HepG2 (cell line): ENCODE results near the gene PPM1H. TPM values are rescaled to one million over a fixed set of nuclear protein-coding genes. Genes with fewer than 3 reads are reported as not detected.

ENCODE experiments used
- ATAC-seq: fragments of 200-7000 bp; cut with Tn5 transposase; 3 replicates; pipeline ENCODE4 v1.9.1; 2020; ENCODE audit warnings: mild to moderate bottlenecking, moderate library complexity
- BruUV-seq: library from RNA; stranded (reverse); fragments of 400-500 nt; replicated peaks from 2 replicates; lab custom pipeline; 2021; lab: Mats Ljungman, UMichigan
- CTCF ChIA-PET: fragments of 300-600 bp; formaldehyde crosslinking; extraction: SDS; loops from one replicate; lab custom pipeline; 2021; ENCODE audit warnings: low total read pairs, inconsistent platforms, low intra/inter-chr PET ratio; lab: Yijun Ruan, JAX
- POLR2A ChIA-PET: fragments of 350-600 bp; sonication (Branson Sonifier 250); formaldehyde crosslinking; loops from one replicate; lab custom pipeline; 2020; ENCODE audit warnings: antibody characterized with exemption, inconsistent platforms; lab: Yijun Ruan, JAX
- DNase-seq: peaks from one replicate; pipeline ENCODE4 v3.0.0-alpha.2; 2015; ENCODE audit warnings: low spot score
- FAIRE-seq: peaks from 3 replicates; lab custom pipeline; 2011; peaks lifted over from hg19 to GRCh38; lab: Jason Lieb, UNC
- H2AFZ ChIP-seq: one replicate; pipeline ENCODE4 v1.6.1; 2011; ENCODE audit warnings: low read length, inconsistent platforms
- H3K27ac ChIP-seq: fragments of 300-600 bp; 3 replicates; pipeline ENCODE4 v1.8.0; 2011; ENCODE audit warnings: mixed run types, mild to moderate bottlenecking, mixed read lengths, low read length, inconsistent platforms; ENCODE audit not compliant: insufficient read depth; ENCODE audit errors: extremely low read length
- H3K27me3 ChIP-seq, 2 experiments: fragments of 200-600 bp in 1 of 2; 2 replicates in 1 of 2; 3 replicates in 1 of 2; pipeline versions ENCODE4 v1.6.0 to v1.8.0; 2011; ENCODE audit warnings: low read length in 2 of 2, mild to moderate bottlenecking in 2 of 2, moderate library complexity in 2 of 2, inconsistent platforms in 1 of 2; ENCODE audit not compliant: insufficient read depth in 2 of 2, control insufficient read depth in 1 of 2
- H3K36me3 ChIP-seq, 2 experiments: fragments of 200-600 bp in 1 of 2; replicated peaks in 1 of 2; 2 replicates in 1 of 2; 3 replicates in 1 of 2; pipeline versions ENCODE4 v1.5.1 to v1.8.0; 2011; ENCODE audit warnings: low read length in 2 of 2, inconsistent platforms in 1 of 2; ENCODE audit not compliant: insufficient read depth in 2 of 2, control insufficient read depth in 1 of 2
- H3K4me1 ChIP-seq: 2 replicates; pipeline ENCODE4 v1.5.1; 2012; ENCODE audit warnings: low read length, inconsistent platforms; ENCODE audit not compliant: insufficient read depth
- H3K4me2 ChIP-seq: 2 replicates; pipeline ENCODE4 v1.6.0; 2011; ENCODE audit warnings: low read depth, low read length, inconsistent platforms
- H3K4me3 ChIP-seq, 3 experiments: fragments of 200-600 bp in 1 of 3; sonication (generic), shearing (Covaris generic) in 1 of 3; replicated peaks in 1 of 3; 2 replicates each; pipeline ENCODE4 v1.5.1; 2011 to 2016; ENCODE audit warnings: low read length in 3 of 3, inconsistent platforms in 2 of 3, low read depth in 2 of 3, mild to moderate bottlenecking in 2 of 3, control low read depth in 1 of 3, mixed read lengths in 1 of 3; ENCODE audit not compliant: insufficient read depth in 1 of 3
- H3K79me2 ChIP-seq: one replicate; pipeline ENCODE4 v1.6.1; 2011; ENCODE audit warnings: low read length, inconsistent platforms; ENCODE audit not compliant: insufficient read depth
- H3K9ac ChIP-seq: 2 replicates; pipeline ENCODE4 v1.6.0; 2011; ENCODE audit warnings: mild to moderate bottlenecking, low read depth, low read length, inconsistent platforms; ENCODE audit not compliant: insufficient read depth
- H3K9me3 ChIP-seq: 2 replicates; pipeline ENCODE4 v1.5.1; 2012; ENCODE audit warnings: mild to moderate bottlenecking, low read length
- H4K20me1 ChIP-seq: 2 replicates; pipeline ENCODE4 v1.6.0; 2011; ENCODE audit warnings: inconsistent platforms, mild to moderate bottlenecking, low read length, moderate library complexity; ENCODE audit not compliant: insufficient read depth
- PAX8 ChIP-seq: sonication (generic); formaldehyde crosslinking; IDR thresholded peaks from 2 replicates; pipeline ENCODE4 v1.8.0; 2022; ENCODE audit warnings: mild to moderate bottlenecking, missing genetic modification reagents, borderline replicate concordance
- PHB2 ChIP-seq: fragments of 450-650 bp; IDR thresholded peaks from 2 replicates; pipeline ENCODE4 v1.6.1; 2018; ENCODE audit not compliant: partially characterized antibody
- PITX1 ChIP-seq: sonication (generic); formaldehyde crosslinking; IDR thresholded peaks from 2 replicates; pipeline ENCODE4 v1.5.1; 2020; ENCODE audit warnings: mild to moderate bottlenecking, missing genetic modification reagents
- RFX5 ChIP-seq: IDR thresholded peaks from 2 replicates; pipeline ENCODE4 v1.6.1; 2011; ENCODE audit warnings: low read depth, low read length, improper control_type of control experiment
- ZNF501 ChIP-seq: sonication (generic); formaldehyde crosslinking; IDR thresholded peaks from 2 replicates; pipeline ENCODE4 v1.5.1; 2020; ENCODE audit warnings: mild to moderate bottlenecking, moderate library complexity, missing genetic modification reagents
- ZNF747 ChIP-seq: sonication (generic); formaldehyde crosslinking; IDR thresholded peaks from 2 replicates; pipeline ENCODE4 v1.8.1; 2023; ENCODE audit warnings: missing genetic modification reagents, mild to moderate bottlenecking, borderline replicate concordance
- WGBS: methylation state at CpG from one replicate; pipeline ENCODE4 v1.1.6; 2017; ENCODE audit warnings: low lambda C conversion rate; 5-methylcytosine and 5-hydroxymethylcytosine counted together
- in situ Hi-C: cut with HindIII; loops from 2 replicates; pipeline ENCODE4 v1.10.0; 2017; ENCODE audit warnings: low pct_unique_long_range_greater_than_20kb; ENCODE audit not compliant: extremely low pct_ligation_motif_present
- intact Hi-C: fragments of 100-400 bp; cut with micrococcal nuclease; formaldehyde crosslinking; loops from one replicate; pipeline ENCODE4 v1.10.0; 2022; ENCODE audit not compliant: unreplicated experiment
- polyA plus RNA-seq, 8 experiments: library from polyadenylated mRNA; depleted of rRNA in 3 of 8; stranded (reverse) in 7 of 8; unstranded in 1 of 8; fragments of >200 nt; fragmentation: Illumina TruSeq in 4 of 8; extraction: Trizol in 4 of 8; gene quantifications; 2 replicates each; pipeline versions ENCODE4 v1.2.1 to v1.2.3, GENCODE V29; 2011 to 2016; ENCODE audit warnings: low read depth in 4 of 8, missing spikeins in 1 of 8, mixed read lengths in 1 of 8; ENCODE audit not compliant: insufficient read depth in 1 of 8
- total RNA-seq, 5 experiments: library from RNA; depleted of rRNA; stranded (reverse); fragments of >200 nt; fragmentation: Illumina TruSeq; extraction: Trizol; gene quantifications; 2 replicates each; pipeline ENCODE4 v1.2.3, GENCODE V29; 2016; ENCODE audit warnings: low read depth in 1 of 5
- TF ChIP-seq, protein P1 (sequence below): sonication (generic); formaldehyde crosslinking; IDR thresholded peaks from 2 replicates; pipeline ENCODE4 v1.8.1; 2023; ENCODE audit warnings: mild to moderate bottlenecking, moderate library complexity, missing genetic modification reagents
- TF ChIP-seq, protein P2 (sequence below): sonication (generic); formaldehyde crosslinking; IDR thresholded peaks from 2 replicates; pipeline ENCODE4 v1.4.0; 2020; ENCODE audit warnings: missing genetic modification reagents

The PPM1H gene
- total and polyA plus RNA-seq, 2 of the 13 experiments (the other 11 are each of a cell fraction or from before 2014, with no cell fraction given) = 29.1 to 38.1 TPM

DNA sequence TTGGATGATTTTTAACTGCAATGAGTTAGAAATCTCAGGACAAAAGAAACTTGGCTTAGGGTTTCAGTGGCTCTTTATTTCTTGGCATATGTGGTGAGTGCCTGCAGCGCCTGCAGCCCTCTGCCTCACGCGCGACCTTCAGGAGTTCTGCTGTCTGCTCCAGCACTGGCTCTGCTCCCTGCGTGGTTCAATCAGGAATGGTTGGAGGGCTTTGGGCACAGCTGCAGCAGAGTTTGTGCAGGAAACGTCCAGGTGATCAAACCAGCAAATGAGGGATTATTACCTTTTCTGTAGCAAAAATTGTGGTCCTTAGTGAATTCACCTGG is 19.8 kb downstream of the PPM1H start:
- no peaks in the 10 kb centered on the region for H3K9me3 ChIP-seq
- peaks cover 87% of the 10 kb centered on the region for H3K79me2 ChIP-seq
- no peaks in the 10 kb centered on the region for H3K27me3 ChIP-seq
- in situ Hi-C loops = no loop called here
- H2AFZ ChIP-seq = no peak overlapping the region
- no peak overlapping the region for H3K27ac ChIP-seq
- ATAC-seq (no peak), FAIRE-seq (no peak), DNase-seq (no peak)
- WGBS = 98% methylated on average over 5 of the region's 6 CpGs
- intact Hi-C loops = no loop called here
- TF ChIP-seq, protein P1, sequence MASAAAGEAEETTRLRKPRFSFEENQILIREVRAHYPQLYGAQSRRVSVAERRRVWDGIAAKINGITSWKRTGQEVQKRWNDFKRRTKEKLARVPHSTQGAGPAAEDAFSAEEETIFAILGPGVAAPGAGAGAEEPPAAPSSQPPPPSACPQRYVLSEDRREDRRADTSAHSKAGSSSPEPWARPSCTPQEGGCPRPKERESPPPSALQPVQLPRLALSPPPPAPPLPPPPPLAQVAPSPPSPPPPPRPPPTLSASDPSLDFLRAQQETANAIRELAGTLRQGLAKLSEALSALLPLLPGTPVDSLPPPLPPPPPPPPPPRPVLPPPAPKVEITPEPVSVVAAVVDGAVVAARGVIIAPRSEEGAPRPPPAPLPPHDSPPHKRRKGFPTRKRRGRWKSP = no peak
- TF ChIP-seq PHB2 (no peak), ZNF747 (CRISPR knock-in tag) (no peak), PAX8 (no peak)
- peaks cover 6 to 44% of the 10 kb centered on the region in 2 experiments for H3K36me3 ChIP-seq
- peaks cover 23% of the 10 kb centered on the region for H3K4me1 ChIP-seq
- no peak overlapping the region for H3K4me3 ChIP-seq
- no peak overlapping the region for H3K4me2 ChIP-seq
- no TSS peak for BruUV-seq
- POLR2A ChIA-PET = no interaction called here
- no peak overlapping the region for H3K9ac ChIP-seq
- H4K20me1 ChIP-seq = no peaks in the 10 kb centered on the region; the same call in 1 of the 2 replicates
- CTCF ChIA-PET = no interaction called here

DNA sequence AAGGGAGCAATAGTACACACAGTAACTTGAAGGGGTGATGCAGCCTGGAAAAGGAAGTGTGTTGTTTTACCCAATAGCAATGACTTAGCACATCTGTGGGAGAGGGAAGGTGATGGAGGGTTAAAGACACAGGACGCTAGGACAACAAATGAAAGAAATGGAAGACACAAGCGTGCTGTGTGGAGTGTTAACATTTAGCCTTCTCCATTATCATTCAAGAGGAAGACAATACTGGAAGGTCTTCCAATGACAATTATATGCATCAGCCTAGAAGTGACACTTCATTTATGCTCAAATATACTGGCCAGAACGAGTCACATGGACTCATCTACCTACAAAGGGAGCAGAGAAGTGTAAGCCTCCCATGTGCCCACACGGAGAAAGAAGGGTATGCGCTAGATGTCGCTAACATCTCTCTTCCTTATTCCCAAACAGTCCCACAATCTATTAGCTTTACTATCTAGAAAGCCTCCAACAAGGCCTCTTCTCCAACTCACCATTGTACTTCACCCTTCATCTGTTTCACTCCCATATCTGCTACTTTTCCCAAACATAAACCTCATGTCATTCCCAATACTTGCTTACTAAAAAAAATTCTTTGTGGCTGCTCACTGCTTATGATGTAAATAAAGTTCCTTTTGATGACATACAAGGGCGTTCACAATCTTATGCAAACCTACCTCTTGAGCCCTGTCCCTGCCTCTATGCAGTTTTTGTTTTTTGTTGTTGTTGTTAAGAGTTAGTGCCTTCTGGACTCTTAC is 20.3 kb downstream of the PPM1H start:
- no peak overlapping the region for H3K4me2 ChIP-seq
- peaks cover 18% of the 10 kb centered on the region for H3K4me1 ChIP-seq
- no peak for TF ChIP-seq PITX1
- TF ChIP-seq RFX5 = no peak
- TF ChIP-seq, protein P2, sequence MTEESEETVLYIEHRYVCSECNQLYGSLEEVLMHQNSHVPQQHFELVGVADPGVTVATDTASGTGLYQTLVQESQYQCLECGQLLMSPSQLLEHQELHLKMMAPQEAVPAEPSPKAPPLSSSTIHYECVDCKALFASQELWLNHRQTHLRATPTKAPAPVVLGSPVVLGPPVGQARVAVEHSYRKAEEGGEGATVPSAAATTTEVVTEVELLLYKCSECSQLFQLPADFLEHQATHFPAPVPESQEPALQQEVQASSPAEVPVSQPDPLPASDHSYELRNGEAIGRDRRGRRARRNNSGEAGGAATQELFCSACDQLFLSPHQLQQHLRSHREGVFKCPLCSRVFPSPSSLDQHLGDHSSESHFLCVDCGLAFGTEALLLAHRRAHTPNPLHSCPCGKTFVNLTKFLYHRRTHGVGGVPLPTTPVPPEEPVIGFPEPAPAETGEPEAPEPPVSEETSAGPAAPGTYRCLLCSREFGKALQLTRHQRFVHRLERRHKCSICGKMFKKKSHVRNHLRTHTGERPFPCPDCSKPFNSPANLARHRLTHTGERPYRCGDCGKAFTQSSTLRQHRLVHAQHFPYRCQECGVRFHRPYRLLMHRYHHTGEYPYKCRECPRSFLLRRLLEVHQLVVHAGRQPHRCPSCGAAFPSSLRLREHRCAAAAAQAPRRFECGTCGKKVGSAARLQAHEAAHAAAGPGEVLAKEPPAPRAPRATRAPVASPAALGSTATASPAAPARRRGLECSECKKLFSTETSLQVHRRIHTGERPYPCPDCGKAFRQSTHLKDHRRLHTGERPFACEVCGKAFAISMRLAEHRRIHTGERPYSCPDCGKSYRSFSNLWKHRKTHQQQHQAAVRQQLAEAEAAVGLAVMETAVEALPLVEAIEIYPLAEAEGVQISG = no peak
- TF ChIP-seq ZNF501 = no peak
- TF ChIP-seq, all 625 proteins: peak for 0
- intact Hi-C loops (no loop called here), in situ Hi-C loops (no loop called here)
- H4K20me1 ChIP-seq = no peaks in the 10 kb centered on the region; the same call in 1 of the 2 replicates
- H3K27me3 ChIP-seq = no peaks in the 10 kb centered on the region
- no peak overlapping the region for H2AFZ ChIP-seq
- H3K4me3 ChIP-seq = no peak overlapping the region
- ChIA-PET CTCF (no interaction called here), POLR2A (no interaction called here)
- DNase-seq (no peak), ATAC-seq (no peak), FAIRE-seq (no peak)
- no peaks in the 10 kb centered on the region for H3K9me3 ChIP-seq
- H3K36me3 ChIP-seq = peaks cover 8 to 48% of the 10 kb centered on the region in 2 experiments
- H3K27ac ChIP-seq = no peak overlapping the region
- WGBS = 99% methylated on average over 6 of the region's 7 CpGs
- BruUV-seq = no TSS peak
- no peak overlapping the region for H3K9ac ChIP-seq
- H3K79me2 ChIP-seq = peaks cover 85% of the 10 kb centered on the region
